ENCODE results near the gene GREB1L. TPM values are rescaled to one million over a fixed set of nuclear protein-coding genes. Genes with fewer than 3 reads are reported as not detected.

GREB1L gene
- polyA plus RNA-seq, 1 of the 3 experiments (the other 2 are of a cell fraction): under 0.01 TPM

GRCh38 chr18:21296045-21296444 lies 54.0 kb downstream of the GREB1L start:
- ChIA-PET POLR2A (no interaction called here), CTCF (no interaction called here)
- Histone ChIP-seq H3K27me3 (ENCODE audit: insufficient read depth) (peaks cover 6% of the 10 kb centered on the region; the same call in 1 of the 2 replicates), H2AFZ (ENCODE audit: low read depth) (no peak overlapping the region), H3F3A (replicated peaks; ENCODE audit: insufficient read depth) (no peaks in the 10 kb centered on the region), H3K9ac (no peak overlapping the region), H3K79me2 (ENCODE audit: insufficient read depth) (no peaks in the 10 kb centered on the region), H3K36me3 (replicated peaks in 1 of 2; ENCODE audit: control insufficient read depth in 1 of 2, insufficient read depth in 2 of 2, low read length in 1 of 2) (no peaks in the 10 kb centered on the region), H3K9me2 (no peaks in the 10 kb centered on the region), H3K4me3 (ENCODE audit: low read depth in 2 of 2, low read length in 1 of 2) (no peak overlapping the region), H3K4me2 (no peak overlapping the region), H3K27ac (ENCODE audit: low read depth in 2 of 2, low read length in 1 of 2) (no peak overlapping the region), H3K4me1 (ENCODE audit: control insufficient read depth in 1 of 2, insufficient read depth in 2 of 2, low read depth in 1 of 2, low read length in 1 of 2) (no peaks in the 10 kb centered on the region), H3K9me3 (no peaks in the 10 kb centered on the region), H4K20me1 (ENCODE audit: insufficient read depth) (no peaks in the 10 kb centered on the region)
- WGBS (ENCODE audit: low lambda C conversion rate): 11% methylated on average over 1 of the region's 1 CpG
- TF ChIP-seq EZH2phosphoT487 (IDR thresholded peaks at IDR 0.05; ENCODE audit: borderline replicate concordance, low read depth): no peak
- no peak for TF ChIP-seq USF2 (IDR thresholded peaks at IDR 0.05; ENCODE audit: borderline replicate concordance, low read depth, low read length)
- no peak for TF ChIP-seq TEAD4 (IDR thresholded peaks at IDR 0.05; ENCODE audit: borderline replicate concordance, insufficient read depth)
- no peak for TF ChIP-seq MXI1 (IDR thresholded peaks at IDR 0.05; ENCODE audit: low read depth, low read length)
- TF ChIP-seq RFX5 (IDR thresholded peaks at IDR 0.05; ENCODE audit: low read length): no peak
- no peak for TF ChIP-seq JUND (IDR thresholded peaks at IDR 0.05)
- TF ChIP-seq TCF12 (IDR thresholded peaks at IDR 0.05): no peak
- no peak for TF ChIP-seq FOXJ3 (CRISPR knock-in tag; IDR thresholded peaks at IDR 0.05)
- TF ChIP-seq PBX3 (IDR thresholded peaks at IDR 0.05): no peak
- TF ChIP-seq GABPA (IDR thresholded peaks at IDR 0.05; ENCODE audit: low read depth): no peak
- TF ChIP-seq CTCF (IDR thresholded peaks at IDR 0.05): no peak
- TF ChIP-seq MAX (IDR thresholded peaks at IDR 0.05; ENCODE audit: low read depth): no peak
- TF ChIP-seq CHD2 (IDR thresholded peaks at IDR 0.05; ENCODE audit: low read length, partially characterized antibody): no peak
- no peak for TF ChIP-seq FOSL2 (IDR thresholded peaks at IDR 0.05; ENCODE audit: borderline replicate concordance, low read depth)
- DNase-seq: no peak

GRCh38 chr18:21298351-21298750 lies 56.3 kb downstream of the GREB1L start:
- Histone ChIP-seq H3K27me3 (ENCODE audit: insufficient read depth) (peaks cover 9% of the 10 kb centered on the region; the same call in 1 of the 2 replicates), H3K4me2 (no peak overlapping the region), H3F3A (replicated peaks; ENCODE audit: insufficient read depth) (no peaks in the 10 kb centered on the region), H3K9me3 (no peaks in the 10 kb centered on the region), H4K20me1 (ENCODE audit: insufficient read depth) (no peaks in the 10 kb centered on the region), H3K36me3 (replicated peaks in 1 of 2; ENCODE audit: control insufficient read depth in 1 of 2, insufficient read depth in 2 of 2, low read length in 1 of 2) (no peaks in the 10 kb centered on the region), H3K4me3 (ENCODE audit: low read depth in 2 of 2, low read length in 1 of 2) (no peak overlapping the region), H3K9ac (no peak overlapping the region), H3K27ac (ENCODE audit: low read depth in 2 of 2, low read length in 1 of 2) (no peak overlapping the region), H3K4me1 (ENCODE audit: control insufficient read depth in 1 of 2, insufficient read depth in 2 of 2, low read depth in 1 of 2, low read length in 1 of 2) (no peaks in the 10 kb centered on the region), H3K79me2 (ENCODE audit: insufficient read depth) (no peaks in the 10 kb centered on the region), H3K9me2 (no peaks in the 10 kb centered on the region), H2AFZ (ENCODE audit: low read depth) (no peak overlapping the region)
- DNase-seq: no peak
- CTCF ChIA-PET: no interaction called here
- POLR2A ChIA-PET: no interaction called here
- WGBS (ENCODE audit: low lambda C conversion rate): 15% methylated on average over 4 of the region's 4 CpGs
- TF ChIP-seq REST (IDR thresholded peaks at IDR 0.05; ENCODE audit: low read depth, low read length) (no peak), FOXJ3 (CRISPR knock-in tag; IDR thresholded peaks at IDR 0.05) (no peak), POLR2AphosphoS5 (IDR thresholded peaks at IDR 0.05; ENCODE audit: low read depth, low read length) (no peak), USF2 (IDR thresholded peaks at IDR 0.05; ENCODE audit: borderline replicate concordance, low read depth, low read length) (no peak), RAD21 (IDR thresholded peaks at IDR 0.05; ENCODE audit: low read length) (no peak), TAF1 (IDR thresholded peaks at IDR 0.05; ENCODE audit: borderline replicate concordance, low read depth, low read length) (no peak), RFX5 (IDR thresholded peaks at IDR 0.05; ENCODE audit: low read length) (no peak)

Measured in SK-N-SH (cell line).